Activated T-helper 9 cell treated with anti-CD3 and anti-CD28 coated beads, Interleukin-2, amount 50 U/mL, for 16 hours (primary cell): Measurements from ENCODE around the gene DYNC1H1.
A peak's percentile ranks its signal among the peaks of the same experiment; 100 is the strongest.
"Not testable (repeated sequence)": the region's sequence is repeated elsewhere in the genome, so short reads cannot be mapped to it uniquely, and the experiment has no call there.

Experiments used
- DNase-seq: peaks from one replicate; pipeline ENCODE4 v3.0.0-alpha.2; 2020; ENCODE audit warnings: low read depth

Gene DYNC1H1

DNA sequence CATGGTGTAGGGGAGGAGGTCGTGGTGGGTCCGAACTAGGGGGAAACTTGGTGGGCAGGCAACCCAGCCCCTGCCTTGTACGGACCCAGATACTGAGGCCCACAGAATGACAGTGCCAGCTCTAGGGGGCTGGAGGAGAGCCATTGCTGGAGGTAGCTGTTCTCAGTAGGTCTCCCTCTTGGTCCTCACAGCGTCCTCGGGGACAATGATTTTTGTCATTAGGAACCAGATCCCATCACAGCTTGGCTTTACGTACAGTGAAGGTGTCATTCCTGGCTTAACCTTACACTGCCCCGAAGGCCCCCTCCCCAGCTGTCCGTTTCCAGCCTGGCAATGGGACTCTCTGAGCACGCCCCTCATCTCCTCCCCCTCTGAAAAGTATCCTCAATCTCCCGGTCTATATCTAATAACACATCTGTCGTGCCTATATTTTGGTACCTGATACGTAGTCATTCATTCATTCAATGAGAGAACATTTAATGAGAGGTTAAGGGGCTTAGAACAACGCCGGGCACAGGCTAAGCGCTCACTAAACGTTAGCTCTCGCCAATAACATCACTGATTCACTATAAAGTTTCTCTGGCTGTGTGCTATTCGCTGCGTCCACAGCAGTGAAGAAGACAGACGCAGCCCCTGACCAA, 597 bp upstream of the DYNC1H1 start:
- no peak for DNase-seq

DNA sequence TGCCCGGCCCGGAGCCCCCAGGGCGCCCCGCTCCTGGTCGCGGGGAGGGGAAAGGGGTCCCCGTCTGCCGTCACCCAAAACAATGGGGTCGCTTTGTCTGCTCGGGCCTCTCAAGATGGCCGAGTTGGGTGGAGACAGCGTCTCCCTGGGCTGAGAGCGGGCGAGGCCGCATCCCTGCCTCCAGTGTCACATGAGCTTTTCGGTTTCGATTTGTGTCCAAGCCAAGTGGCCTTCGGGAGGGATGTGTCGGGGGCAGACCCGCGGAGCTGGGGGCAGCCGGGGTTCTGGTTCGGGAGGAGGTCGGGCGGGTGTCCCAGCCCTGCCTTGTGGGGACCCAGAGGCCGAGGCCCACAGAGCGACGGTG, 790 bp downstream of the DYNC1H1 start:
- DNase-seq, result peak; percentile 30

- no peak for DNase-seq
These were observed 1.7 kb downstream of the DYNC1H1 start for GRCh38 chr14:101965770-101966722.

- DNase-seq, result no peak
These were observed 2.4 kb downstream of the DYNC1H1 start for GRCh38 chr14:101966742-101967141.

GRCh38 chr14:101968186-101968585, 3.8 kb downstream of the DYNC1H1 start:
- no peak for DNase-seq

DNA sequence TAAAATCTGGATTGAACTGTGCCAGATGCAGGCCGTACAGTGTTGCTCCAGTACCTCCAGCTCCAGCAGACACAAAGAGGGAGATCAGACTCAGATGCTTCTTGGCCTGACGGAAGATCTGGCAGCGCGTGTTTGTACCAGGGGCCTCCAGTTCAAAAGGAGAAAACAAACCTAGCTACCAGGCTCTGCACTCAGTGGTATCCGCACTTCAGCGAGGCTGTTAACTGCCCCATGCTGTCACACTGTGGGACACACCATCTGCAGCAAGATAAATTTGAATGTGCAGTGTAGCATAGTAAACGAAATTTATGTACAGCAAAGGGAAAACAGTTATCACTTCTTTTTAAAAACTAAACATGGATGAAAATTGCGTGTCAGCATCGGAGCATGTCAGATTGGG, 5.1 kb downstream of the DYNC1H1 start:
- DNase-seq, result no peak

GRCh38 chr14:101970830-101971400, 6.5 kb downstream of the DYNC1H1 start:
- DNase-seq, result no peak

- DNase-seq, result not testable (repeated sequence)
These were observed 7.1 kb downstream of the DYNC1H1 start for GRCh38 chr14:101971458-101971857.

DNA sequence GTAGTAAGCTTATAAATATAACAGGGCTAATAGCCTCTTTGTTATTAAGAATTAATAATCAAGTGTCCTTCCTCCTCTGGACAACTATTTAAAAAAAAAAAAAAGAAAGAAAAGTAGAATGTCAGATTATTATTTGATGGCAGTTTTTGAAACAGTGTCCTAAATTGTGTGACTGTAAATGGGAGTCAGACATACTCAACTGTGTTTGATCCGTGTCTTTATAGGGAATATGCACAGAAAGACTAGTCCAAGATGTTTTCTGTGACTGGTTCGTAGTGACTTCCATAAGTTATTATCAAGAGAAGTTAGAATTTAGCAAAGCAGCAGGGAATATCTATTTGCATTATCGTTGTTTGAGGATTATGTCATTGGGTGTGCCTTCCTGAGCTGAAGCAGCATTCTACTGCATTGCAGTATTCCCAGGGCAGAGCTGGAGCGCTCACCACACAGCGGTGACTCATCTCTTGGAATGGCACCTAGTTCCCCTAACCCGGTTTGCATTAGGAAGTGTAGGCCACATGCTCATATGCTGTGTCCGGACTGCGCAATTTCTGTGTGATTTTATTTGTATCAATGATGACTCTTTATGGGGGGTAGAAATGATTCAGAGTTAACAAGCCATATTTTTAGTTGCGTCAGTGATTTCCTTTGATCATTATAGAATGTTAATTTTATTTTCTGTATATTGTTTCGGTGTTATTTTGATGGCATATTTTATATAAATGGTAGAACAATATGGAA, 7.9 kb downstream of the DYNC1H1 start:
- DNase-seq, result no peak

- no peak for DNase-seq
These were observed 9.0 kb downstream of the DYNC1H1 start for GRCh38 chr14:101973356-101973755.

- no peak for DNase-seq
These were observed 10.9 kb downstream of the DYNC1H1 start for GRCh38 chr14:101975231-101975630.

DNA sequence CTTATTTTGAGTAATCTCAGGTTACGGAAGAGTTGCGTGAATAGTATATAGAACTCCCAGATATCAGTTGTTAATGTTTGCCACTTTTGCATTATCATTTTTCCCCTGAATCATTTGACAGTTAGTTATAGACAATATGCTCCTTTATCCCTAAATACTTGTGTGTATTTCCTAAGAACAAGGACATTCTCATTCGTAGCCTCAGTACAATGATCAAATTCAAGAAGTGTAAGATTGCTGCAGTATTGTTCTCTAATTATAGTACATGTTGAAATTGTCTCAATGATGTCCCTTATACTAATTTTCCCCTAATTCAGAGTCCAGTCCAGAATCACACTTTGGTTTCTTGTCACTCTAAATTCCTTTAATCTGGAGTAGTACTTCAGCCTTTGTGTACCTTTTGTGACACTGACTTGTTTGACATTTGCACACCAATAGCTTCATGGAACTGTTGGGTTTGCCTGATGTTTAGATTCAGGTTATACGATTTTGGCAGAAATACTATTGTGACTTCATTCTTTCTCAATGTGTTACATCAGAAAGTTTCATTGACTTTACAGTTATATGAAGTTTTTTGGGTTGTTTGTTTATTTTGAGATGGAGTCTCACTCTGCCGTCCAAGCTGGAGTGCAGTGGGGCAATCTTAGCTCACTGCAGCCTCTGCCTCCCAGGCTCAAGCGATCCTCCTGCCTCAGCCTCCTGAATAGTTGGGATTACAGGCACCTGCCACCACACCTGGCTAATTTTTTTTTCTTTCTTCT, 13.1 kb downstream of the DYNC1H1 start:
- DNase-seq, result no peak

- DNase-seq, result no peak
These were observed 15.3 kb downstream of the DYNC1H1 start for GRCh38 chr14:101979666-101980065.

GRCh38 chr14:101980251-101980650, 15.9 kb downstream of the DYNC1H1 start:
- DNase-seq, result no peak

GRCh38 chr14:101980700-101981099, 16.3 kb downstream of the DYNC1H1 start:
- DNase-seq, result no peak

- no peak for DNase-seq
These were observed 18.2 kb downstream of the DYNC1H1 start for GRCh38 chr14:101982621-101983020.

GRCh38 chr14:101984831-101985230, 20.5 kb downstream of the DYNC1H1 start:
- DNase-seq, result not testable (repeated sequence)

DNA sequence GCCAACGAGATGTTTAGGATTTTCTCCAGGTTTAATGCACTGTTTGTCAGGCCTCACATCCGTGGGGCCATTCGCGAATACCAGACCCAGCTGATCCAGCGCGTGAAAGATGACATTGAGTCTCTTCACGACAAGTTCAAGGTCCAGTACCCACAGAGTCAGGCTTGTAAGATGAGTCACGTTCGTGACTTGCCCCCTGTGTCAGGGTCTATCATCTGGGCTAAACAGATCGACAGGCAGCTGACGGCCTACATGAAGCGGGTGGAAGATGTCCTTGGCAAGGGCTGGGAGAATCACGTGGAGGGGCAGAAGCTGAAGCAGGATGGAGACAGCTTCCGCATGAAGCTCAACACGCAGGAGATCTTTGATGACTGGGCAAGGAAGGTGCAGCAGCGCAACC, 21.6 kb downstream of the DYNC1H1 start:
- DNase-seq, result no peak

DNA sequence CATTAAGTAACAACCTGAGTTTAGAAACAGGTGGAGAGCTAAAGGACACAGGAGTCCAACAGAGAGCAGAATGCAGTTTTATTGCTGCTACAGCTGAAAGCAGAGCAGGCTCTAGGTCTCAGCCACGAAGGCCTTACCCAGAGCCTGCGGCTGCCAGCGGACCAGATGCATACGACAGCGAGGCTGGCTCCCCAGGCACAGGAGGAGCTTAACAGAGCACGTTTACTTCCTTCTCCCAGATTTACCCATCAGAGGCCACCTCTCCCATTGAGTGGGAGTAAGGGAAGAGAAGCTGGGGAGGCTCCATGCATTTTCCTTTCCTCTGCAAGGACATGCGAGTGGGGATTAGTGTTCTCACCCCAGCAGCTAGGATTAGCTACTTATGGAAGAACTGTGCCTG, 22.6 kb downstream of the DYNC1H1 start:
- DNase-seq, result no peak

DNA sequence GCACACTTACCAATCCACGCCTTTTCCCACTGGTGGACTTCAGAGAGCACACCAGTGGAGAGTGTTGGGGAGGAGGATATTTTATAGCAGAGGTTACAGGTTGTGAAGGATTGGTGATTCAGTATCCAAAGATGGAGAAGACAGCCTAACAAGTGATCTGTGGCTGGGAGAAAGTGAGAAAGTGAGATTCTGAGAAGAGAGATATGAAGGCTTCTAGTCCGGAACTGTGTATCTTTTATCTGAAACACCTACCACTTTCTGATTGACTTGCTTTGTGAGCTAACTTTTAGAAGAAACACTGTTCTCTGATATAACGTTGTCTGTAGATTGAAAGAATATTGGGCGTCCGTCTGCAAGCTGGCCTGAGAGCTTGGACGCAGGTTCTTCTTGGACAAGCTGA, 24.0 kb downstream of the DYNC1H1 start:
- DNase-seq, result no peak

DNA sequence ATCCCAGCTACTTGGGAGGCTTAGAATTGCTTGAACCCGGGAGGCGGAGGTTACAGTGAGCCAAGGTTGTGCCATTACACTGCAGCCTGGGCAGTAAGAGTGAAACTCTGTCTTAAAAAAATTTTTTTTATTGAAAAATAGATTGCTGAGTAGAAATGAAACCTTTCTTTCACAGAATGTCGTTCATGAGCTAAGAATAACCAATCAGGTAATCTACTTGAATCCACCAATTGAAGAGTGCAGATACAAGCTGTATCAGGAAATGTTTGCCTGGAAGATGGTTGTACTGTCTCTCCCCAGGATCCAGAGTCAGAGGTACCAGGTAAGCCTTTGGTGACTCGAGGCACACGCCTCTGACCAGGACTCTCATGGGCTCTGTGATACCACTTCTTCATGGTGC, 27.0 kb downstream of the DYNC1H1 start:
- no peak for DNase-seq

DNA sequence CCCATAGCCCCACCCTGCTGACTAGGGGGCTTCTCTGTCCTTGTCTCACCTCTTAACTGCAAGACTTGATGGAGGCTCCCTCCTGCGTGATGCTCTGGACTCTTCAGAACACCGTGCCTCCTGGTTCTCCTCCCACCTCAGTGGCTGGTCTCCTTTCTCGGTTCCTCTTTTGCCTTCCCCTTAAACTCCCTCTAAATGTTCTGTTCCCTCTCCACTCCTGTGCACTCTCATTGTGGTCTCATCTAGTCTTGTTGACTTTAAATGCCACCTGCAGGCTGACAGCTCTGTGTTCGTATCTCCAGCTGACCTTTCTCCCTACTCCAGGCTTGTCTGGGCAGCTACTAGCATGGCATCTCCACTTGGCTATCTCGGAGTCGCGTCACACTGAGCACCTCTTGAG, 28.3 kb downstream of the DYNC1H1 start:
- no peak for DNase-seq
